ENCODE results near the gene CFAP68. TPM values are rescaled to one million over a fixed set of nuclear protein-coding genes. Genes with fewer than 3 reads are reported as not detected.
"Not testable (repeated sequence)": the region's sequence is repeated elsewhere in the genome, so short reads cannot be mapped to it uniquely, and the experiment has no call there.

CFAP68 gene
- total RNA-seq, 5 donors from 2014 or later (not counting 1 experiment from before 2014, with no cell fraction given): 12.0 to 18.6 (median 16.7) TPM

DNA sequence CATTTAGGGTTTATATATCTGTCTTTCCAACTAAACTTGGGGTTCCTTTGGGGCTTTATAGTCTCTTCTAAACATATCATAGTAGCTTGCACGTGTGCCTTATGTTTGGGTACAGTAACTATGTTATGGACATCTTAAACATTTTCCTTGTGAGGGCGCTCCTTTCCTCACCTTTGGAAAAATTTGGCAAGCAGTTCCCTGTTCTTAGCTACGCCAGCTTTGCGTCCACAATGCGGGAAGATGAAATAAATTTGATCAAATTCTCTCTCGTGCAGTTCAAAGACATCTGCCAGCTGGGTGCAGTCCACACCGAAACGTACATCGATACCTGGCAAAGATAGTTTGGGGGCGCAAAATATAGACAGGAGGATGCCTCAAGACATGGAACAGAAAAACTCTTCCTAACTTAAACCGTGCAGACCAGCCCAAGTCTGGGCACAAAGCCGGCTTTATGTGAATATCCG is 924 bp upstream of the CFAP68 start:
- ChIA-PET CTCF (interaction anchor here in 1 of 2 donors (0.8 to 1.0 kb wide), 2 partner anchors 48 to 54 kb away, joined by 3 read pairs; no protein-coding TSS in a partner anchor), POLR2A (no interaction called here)
- Histone ChIP-seq H3K27me3 (replicated peaks in 1 of 2; ENCODE audit: control insufficient read depth in 2 of 2, extremely low read depth in 1 of 2, insufficient read depth in 2 of 2, low read length in 1 of 2) (no peaks in the 10 kb centered on the region), H3K36me3 (ENCODE audit: control insufficient read depth in 2 of 2, extremely low read depth in 1 of 2, insufficient read depth in 1 of 2, low read length in 1 of 2) (peaks cover 0 to 23% of the 10 kb centered on the region in 2 donors), H3K27ac (ENCODE audit: low read length) (peak overlapping the region; percentile 98), H3K4me3 (ENCODE audit: control insufficient read depth in 1 of 2, extremely low read depth in 1 of 2, low read length in 1 of 2) (peak overlapping the region; percentile 78 to 80), H3K4me1 (ENCODE audit: control insufficient read depth in 1 of 2, extremely low read depth in 1 of 2, insufficient read depth in 2 of 2, low read length in 2 of 2) (peaks cover 2 to 12% of the 10 kb centered on the region in 2 experiments), H3K9me3 (no peaks in the 10 kb centered on the region)
- ATAC-seq (replicated peaks in 1 of 4) (peak; percentile 1 to 18 (median 12)), DNase-seq (no peak)
- H3K36me3 Mint-ChIP-seq: peaks cover 14% of the 10 kb centered on the region
- peaks cover 16 to 25% (median 22%) of the 10 kb centered on the region in 3 donors for H3K4me1 Mint-ChIP-seq
- H3K27me3 Mint-ChIP-seq: no peaks in the 10 kb centered on the region
- H3K27ac Mint-ChIP-seq: peak overlapping the region; percentile 97 to 98
- peak overlapping the region; percentile 81 to 91 (median 91) for H3K4me3 Mint-ChIP-seq
- no peaks in the 10 kb centered on the region for H3K9me3 Mint-ChIP-seq
- WGBS (ENCODE audit: insufficient coverage): 0% methylated on average over 12 of the region's 13 CpGs

DNA sequence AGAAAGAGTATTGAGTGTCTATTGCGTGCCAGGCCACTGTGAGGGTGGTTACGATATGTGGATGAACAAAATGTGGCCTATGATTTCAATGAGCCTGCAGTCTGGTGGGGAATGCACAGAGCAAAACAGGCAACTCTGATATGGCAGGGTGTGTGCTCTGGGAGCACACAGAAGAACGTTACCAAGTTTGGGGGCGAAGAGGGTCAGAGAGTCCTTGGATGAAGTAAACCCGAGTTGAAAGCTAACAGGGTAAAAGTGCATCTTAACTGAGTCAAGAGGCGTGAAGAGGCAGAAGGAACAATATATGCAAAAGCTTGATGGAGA is 258 bp downstream of the CFAP68 start:
- Histone ChIP-seq H3K4me3 (ENCODE audit: control insufficient read depth in 1 of 2, extremely low read depth in 1 of 2, low read length in 1 of 2) (peak overlapping the region; percentile 78 to 80), H3K27me3 (replicated peaks in 1 of 2; ENCODE audit: control insufficient read depth in 2 of 2, extremely low read depth in 1 of 2, insufficient read depth in 2 of 2, low read length in 1 of 2) (no peaks in the 10 kb centered on the region), H3K4me1 (ENCODE audit: control insufficient read depth in 1 of 2, extremely low read depth in 1 of 2, insufficient read depth in 2 of 2, low read length in 2 of 2) (peaks cover 2 to 12% of the 10 kb centered on the region in 2 experiments), H3K9me3 (no peaks in the 10 kb centered on the region), H3K27ac (ENCODE audit: low read length) (peak overlapping the region; percentile 98), H3K36me3 (ENCODE audit: control insufficient read depth in 2 of 2, extremely low read depth in 1 of 2, insufficient read depth in 1 of 2, low read length in 1 of 2) (peaks cover 0 to 23% of the 10 kb centered on the region in 2 donors)
- peaks cover 16 to 25% (median 22%) of the 10 kb centered on the region in 3 donors for H3K4me1 Mint-ChIP-seq
- POLR2A ChIA-PET: interaction anchor here in 1 of 2 donors (0.6 kb wide), 1 partner anchor 8 kb away, joined by 3 read pairs; no protein-coding TSS in a partner anchor
- no peak for ATAC-seq (replicated peaks in 1 of 4)
- CTCF ChIA-PET: interaction anchor here (0.7 to 4.2 kb wide), 4 partner anchors 9 to 127 kb away, joined by 3 to 13 read pairs (median 3); partner anchors contain the start of gene ALG9 (in 1 of the 2)
- no peaks in the 10 kb centered on the region for H3K27me3 Mint-ChIP-seq
- H3K9me3 Mint-ChIP-seq: no peaks in the 10 kb centered on the region
- H3K36me3 Mint-ChIP-seq: peaks cover 20% of the 10 kb centered on the region
- H3K27ac Mint-ChIP-seq: peak overlapping the region; percentile 97 to 98
- H3K4me3 Mint-ChIP-seq: peak overlapping the region; percentile 81 to 91 (median 91)
- no peak for DNase-seq
- 47% methylated on average over 6 of the region's 6 CpGs for WGBS (ENCODE audit: insufficient coverage)

DNA sequence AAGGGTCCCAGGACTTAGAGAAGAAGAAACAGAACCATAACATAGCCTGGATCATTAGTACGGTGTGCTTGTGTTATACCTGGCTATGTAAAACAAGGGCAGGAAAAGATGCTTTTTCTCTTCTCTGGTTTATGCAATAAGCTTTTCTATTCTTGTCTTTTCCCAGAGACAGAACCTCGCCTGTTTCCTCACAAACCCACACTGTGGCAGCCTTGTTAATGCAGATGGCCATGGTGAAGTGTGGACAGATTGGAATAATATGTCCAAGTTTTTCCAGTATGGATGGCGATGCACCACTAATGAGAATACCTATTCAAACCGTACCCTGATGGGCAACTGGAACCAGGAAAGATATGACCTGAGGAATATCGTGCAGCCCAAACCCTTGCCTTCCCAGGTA is 2.9 kb downstream of the CFAP68 start:
- Mint-ChIP-seq H3K27me3 (no peaks in the 10 kb centered on the region), H3K36me3 (peaks cover 16% of the 10 kb centered on the region), H3K4me1 (peaks cover 16 to 23% (median 18%) of the 10 kb centered on the region in 3 donors), H3K4me3 (no peak overlapping the region), H3K9me3 (no peaks in the 10 kb centered on the region), H3K27ac (no peak overlapping the region)
- H3K9me3 ChIP-seq: no peaks in the 10 kb centered on the region
- H3K4me3 ChIP-seq (ENCODE audit: control insufficient read depth in 1 of 2, extremely low read depth in 1 of 2, low read length in 1 of 2): no peak overlapping the region
- H3K4me1 ChIP-seq (ENCODE audit: control insufficient read depth in 1 of 2, extremely low read depth in 1 of 2, insufficient read depth in 2 of 2, low read length in 2 of 2): peaks cover 2 to 12% of the 10 kb centered on the region in 2 experiments
- peaks cover 0 to 3% of the 10 kb centered on the region in 2 donors for H3K36me3 ChIP-seq (ENCODE audit: control insufficient read depth in 2 of 2, extremely low read depth in 1 of 2, insufficient read depth in 1 of 2, low read length in 1 of 2)
- no peak overlapping the region for H3K27ac ChIP-seq (ENCODE audit: low read length)
- no peak for DNase-seq
- H3K27me3 ChIP-seq (replicated peaks in 1 of 2; ENCODE audit: control insufficient read depth in 2 of 2, extremely low read depth in 1 of 2, insufficient read depth in 2 of 2, low read length in 1 of 2): no peaks in the 10 kb centered on the region
- ChIA-PET POLR2A (interaction anchor here (0.6 to 1.1 kb wide), 5 partner anchors 10 to 562 kb away, joined by 3 to 13 read pairs (median 5); partner anchors contain the start of gene ALG9 (in 2 of the 2)), CTCF (interaction anchor here (0.5 to 4.2 kb wide), 7 partner anchors 11 to 655 kb away, joined by 3 to 13 read pairs (median 3); partner anchors contain the start of gene ALG9 (in 1 of the 2))
- ATAC-seq (replicated peaks in 1 of 4): no peak
- no CpG with 5 or more reads among the region's 5 CpGs for WGBS (ENCODE audit: insufficient coverage)

DNA sequence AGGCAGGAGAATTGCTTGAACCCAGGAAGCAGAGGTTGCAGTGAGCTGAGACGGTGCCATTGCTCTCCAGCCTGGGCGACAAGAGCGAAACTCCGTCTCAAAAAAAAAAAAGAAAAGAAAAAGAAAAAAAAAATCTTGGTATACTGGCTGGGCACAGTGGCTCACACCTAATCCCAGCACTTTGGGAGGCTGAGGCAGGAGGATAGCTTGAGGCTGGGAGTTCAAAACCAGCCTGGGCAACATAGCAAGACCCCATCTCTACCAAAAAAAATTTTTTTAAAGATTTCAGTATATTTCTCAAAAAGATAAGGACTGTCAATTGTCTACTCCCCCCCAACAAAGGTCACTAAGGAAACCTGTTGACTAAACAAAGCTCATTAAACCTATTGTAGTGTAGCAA is 5.7 kb downstream of the CFAP68 start:
- CTCF ChIA-PET: interaction anchor here in 1 of 2 donors (0.6 to 1.5 kb wide), 2 partner anchors 12 to 14 kb away, joined by 3 to 4 read pairs; partner anchors contain the start of gene ALG9
- H3K4me1 ChIP-seq (ENCODE audit: control insufficient read depth in 1 of 2, extremely low read depth in 1 of 2, insufficient read depth in 2 of 2, low read length in 2 of 2); POLR2A ChIA-PET; H3K4me1 Mint-ChIP-seq; H3K27me3 Mint-ChIP-seq; H3K9me3 ChIP-seq; H3K27ac ChIP-seq (ENCODE audit: low read length); DNase-seq; ATAC-seq (replicated peaks in 1 of 4); H3K4me3 ChIP-seq (ENCODE audit: control insufficient read depth in 1 of 2, extremely low read depth in 1 of 2, low read length in 1 of 2); H3K27me3 ChIP-seq (replicated peaks in 1 of 2; ENCODE audit: control insufficient read depth in 2 of 2, extremely low read depth in 1 of 2, insufficient read depth in 2 of 2, low read length in 1 of 2); H3K9me3 Mint-ChIP-seq; H3K36me3 ChIP-seq (ENCODE audit: control insufficient read depth in 2 of 2, extremely low read depth in 1 of 2, insufficient read depth in 1 of 2, low read length in 1 of 2); H3K4me3 Mint-ChIP-seq; H3K27ac Mint-ChIP-seq: not testable (repeated sequence)
- peaks cover 16% of the 10 kb centered on the region for H3K36me3 Mint-ChIP-seq
- WGBS (ENCODE audit: insufficient coverage): no CpG with 5 or more reads among the region's 4 CpGs

DNA sequence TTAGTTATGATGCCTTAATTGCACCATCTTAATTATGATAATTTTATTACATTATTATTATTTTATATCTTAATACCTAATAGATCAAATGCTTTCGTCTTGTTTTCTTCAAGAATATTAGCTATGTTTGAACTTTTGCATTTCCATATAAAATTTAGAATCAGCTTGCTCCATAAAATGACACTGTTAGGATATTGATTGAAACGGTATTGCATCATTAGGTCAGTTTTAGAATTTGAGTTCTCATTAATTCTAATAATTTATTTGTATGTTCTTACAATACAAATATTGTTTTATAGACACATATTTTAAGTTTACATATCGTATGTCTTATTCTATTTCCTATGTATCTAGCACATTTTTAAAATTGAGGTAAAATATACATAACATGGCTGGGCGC is 6.7 kb downstream of the CFAP68 start:
- H3K9me3 Mint-ChIP-seq: no peaks in the 10 kb centered on the region
- Histone ChIP-seq H3K36me3 (ENCODE audit: control insufficient read depth in 2 of 2, extremely low read depth in 1 of 2, insufficient read depth in 1 of 2, low read length in 1 of 2) (peaks cover 0 to 3% of the 10 kb centered on the region in 2 donors), H3K4me3 (ENCODE audit: control insufficient read depth in 1 of 2, extremely low read depth in 1 of 2, low read length in 1 of 2) (no peak overlapping the region), H3K9me3 (no peaks in the 10 kb centered on the region), H3K27me3 (replicated peaks in 1 of 2; ENCODE audit: control insufficient read depth in 2 of 2, extremely low read depth in 1 of 2, insufficient read depth in 2 of 2, low read length in 1 of 2) (no peaks in the 10 kb centered on the region), H3K27ac (ENCODE audit: low read length) (no peak overlapping the region), H3K4me1 (ENCODE audit: control insufficient read depth in 1 of 2, extremely low read depth in 1 of 2, insufficient read depth in 2 of 2, low read length in 2 of 2) (no peaks in the 10 kb centered on the region)
- POLR2A ChIA-PET: no interaction called here
- H3K4me3 Mint-ChIP-seq: no peak overlapping the region
- DNase-seq (no peak), ATAC-seq (replicated peaks in 1 of 4) (no peak)
- no peaks in the 10 kb centered on the region for H3K4me1 Mint-ChIP-seq
- peaks cover 16% of the 10 kb centered on the region for H3K36me3 Mint-ChIP-seq
- H3K27me3 Mint-ChIP-seq: no peaks in the 10 kb centered on the region
- WGBS (ENCODE audit: insufficient coverage): 0% methylated on average over 1 of the region's 4 CpGs
- CTCF ChIA-PET: interaction anchor here in 1 of 2 donors (1.5 kb wide), 1 partner anchor 15 kb away, joined by 4 read pairs; the partner anchor contains the start of gene ALG9
- no peak overlapping the region for H3K27ac Mint-ChIP-seq

DNA sequence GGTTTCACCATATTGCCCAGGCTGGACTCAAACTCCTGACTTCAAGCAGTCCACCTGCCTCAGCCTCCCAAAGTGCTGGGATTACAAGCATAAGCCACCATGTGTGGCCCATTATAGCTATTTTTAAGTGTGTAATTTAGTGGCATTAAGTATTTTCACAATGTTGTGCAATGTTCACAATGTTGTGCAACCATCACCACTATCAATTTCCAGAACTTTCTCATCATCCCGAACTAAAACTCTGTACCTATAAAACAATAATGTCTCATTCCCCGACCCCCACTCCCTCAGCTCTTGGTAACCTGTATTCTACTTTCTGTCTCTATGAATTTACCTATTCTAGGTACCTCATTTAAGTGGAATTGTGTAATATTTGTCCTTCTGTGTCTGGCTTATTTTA is 7.5 kb downstream of the CFAP68 start:
- H3K9me3 Mint-ChIP-seq: no peaks in the 10 kb centered on the region
- CTCF ChIA-PET: interaction anchor here in 1 of 2 donors (0.6 to 1.5 kb wide), 2 partner anchors 10 to 16 kb away, joined by 4 read pairs; partner anchors contain the start of gene ALG9

More for the DNA sequence above, 7.5 kb downstream of the CFAP68 start:
- no peaks in the 10 kb centered on the region for H3K4me1 ChIP-seq (ENCODE audit: control insufficient read depth in 1 of 2, extremely low read depth in 1 of 2, insufficient read depth in 2 of 2, low read length in 2 of 2)
- peaks cover 0 to 3% of the 10 kb centered on the region in 2 donors for H3K36me3 ChIP-seq (ENCODE audit: control insufficient read depth in 2 of 2, extremely low read depth in 1 of 2, insufficient read depth in 1 of 2, low read length in 1 of 2)
- POLR2A ChIA-PET: no interaction called here
- no peak overlapping the region for H3K27ac Mint-ChIP-seq
- no peak overlapping the region for H3K4me3 ChIP-seq (ENCODE audit: control insufficient read depth in 1 of 2, extremely low read depth in 1 of 2, low read length in 1 of 2)
- H3K36me3 Mint-ChIP-seq: peaks cover 16% of the 10 kb centered on the region
- H3K4me1 Mint-ChIP-seq: no peaks in the 10 kb centered on the region
- no peaks in the 10 kb centered on the region for H3K9me3 ChIP-seq
- no peak overlapping the region for H3K27ac ChIP-seq (ENCODE audit: low read length)
- no peak for DNase-seq
- H3K4me3 Mint-ChIP-seq: no peak overlapping the region
- ATAC-seq (replicated peaks in 1 of 4): no peak
- 40% methylated on average over 1 of the region's 2 CpGs for WGBS (ENCODE audit: insufficient coverage)
- H3K27me3 Mint-ChIP-seq: no peaks in the 10 kb centered on the region
- H3K27me3 ChIP-seq (replicated peaks in 1 of 2; ENCODE audit: control insufficient read depth in 2 of 2, extremely low read depth in 1 of 2, insufficient read depth in 2 of 2, low read length in 1 of 2): no peaks in the 10 kb centered on the region
